ENCODE results near the gene ATP11C. TPM values are rescaled to one million over a fixed set of nuclear protein-coding genes. Genes with fewer than 3 reads are reported as not detected.
"Not testable (repeated sequence)": the region's sequence is repeated elsewhere in the genome, so short reads cannot be mapped to it uniquely, and the experiment has no call there.

ATP11C gene
- total RNA-seq, 4 donors from 2014 or later = 23.5 to 41.8 (median 32.5) TPM

GRCh38 chrX:139844163-139844562 is 88.7 kb downstream of the ATP11C start:
- no peak for TF ChIP-seq CTCF (IDR thresholded peaks at IDR 0.05)
- DNase-seq (ENCODE audit: low spot score) = no peak
- ATAC-seq (ENCODE audit: low FRiP score) = no peak

- no peak for DNase-seq (ENCODE audit: low spot score)
- TF ChIP-seq CTCF (IDR thresholded peaks at IDR 0.05) = no peak
- no peak for ATAC-seq (ENCODE audit: low FRiP score)
These were observed 90.3 kb downstream of the ATP11C start for GRCh38 chrX:139842326-139843185.

- ATAC-seq (ENCODE audit: low FRiP score); DNase-seq (ENCODE audit: low spot score): not testable (repeated sequence)
These were observed 96.5 kb downstream of the ATP11C start for GRCh38 chrX:139836335-139836734.

GRCh38 chrX:139834879-139835278 is 98.0 kb downstream of the ATP11C start:
- no peak for DNase-seq (ENCODE audit: low spot score)
- no peak for ATAC-seq (ENCODE audit: low FRiP score)
- no peak for TF ChIP-seq CTCF (IDR thresholded peaks at IDR 0.05)

- TF ChIP-seq CTCF (IDR thresholded peaks at IDR 0.05) = no peak
- DNase-seq (ENCODE audit: low spot score) = no peak
- no peak for ATAC-seq (ENCODE audit: low FRiP score)
These were observed 100.0 kb downstream of the ATP11C start for GRCh38 chrX:139832718-139833309.

- no peak for TF ChIP-seq CTCF (IDR thresholded peaks at IDR 0.05)
- ATAC-seq (ENCODE audit: low FRiP score) = no peak
- DNase-seq (ENCODE audit: low spot score) = no peak
These were observed 101.0 kb downstream of the ATP11C start for GRCh38 chrX:139831675-139832456.

- DNase-seq (ENCODE audit: low spot score) (no peak), ATAC-seq (ENCODE audit: low FRiP score) (no peak)
These were observed 101.8 kb downstream of the ATP11C start for GRCh38 chrX:139831017-139831416.

More at GRCh38 chrX:139831017-139831416, 101.8 kb downstream of the ATP11C start:
- no peak for TF ChIP-seq CTCF (IDR thresholded peaks at IDR 0.05)
